Measurements from ENCODE around the gene CHD2.
"Not testable (repeated sequence)": the region's sequence is repeated elsewhere in the genome, so short reads cannot be mapped to it uniquely, and the experiment has no call there.

CHD2 gene

DNA sequence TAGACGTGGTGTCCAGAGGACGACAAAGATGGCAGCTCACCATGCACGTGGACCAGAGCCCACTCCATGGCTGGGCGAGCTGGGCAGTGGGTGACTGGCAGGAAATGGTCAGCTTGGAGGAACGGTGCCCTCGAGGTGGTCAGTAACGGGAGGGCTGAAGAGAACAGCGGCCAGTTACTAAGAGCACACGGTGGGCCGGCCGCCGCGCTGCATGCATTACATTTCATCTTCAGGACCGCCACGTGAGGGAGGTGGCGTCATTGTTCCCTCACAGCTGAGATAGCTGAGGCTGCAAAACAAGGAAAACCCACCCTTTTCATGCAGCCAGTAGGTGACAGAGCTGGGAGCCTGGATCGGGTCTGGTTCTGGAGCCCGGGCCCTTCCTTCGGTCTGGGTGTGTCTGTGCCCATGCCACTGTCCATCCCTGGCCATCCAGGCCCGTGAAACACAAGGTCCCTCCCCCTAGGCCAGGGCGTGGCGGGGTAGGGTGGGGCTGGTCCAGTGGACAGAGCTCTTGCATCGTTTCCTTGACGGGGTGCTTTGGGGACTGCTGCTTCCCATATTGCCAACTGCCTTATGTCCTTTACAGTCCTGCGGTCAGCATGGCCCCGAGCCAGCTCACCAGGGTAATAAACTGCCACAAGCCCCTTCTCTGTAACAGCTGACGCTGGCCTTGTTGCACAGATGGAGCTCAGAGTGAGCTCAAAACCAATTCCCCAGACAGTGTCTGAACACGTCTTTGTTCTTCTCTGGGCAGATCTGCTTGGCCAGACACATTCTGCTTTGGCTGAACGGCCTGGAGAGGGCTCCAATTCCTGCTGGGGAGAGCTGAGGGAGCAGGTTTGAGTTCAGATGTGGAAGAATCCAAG is 137.1 kb downstream of the CHD2 start:
- H3K27me3 ChIP-seq (ENCODE audit: control insufficient read depth in 1 of 2, insufficient read depth in 2 of 2, low read length in 2 of 2): no peaks in the 10 kb centered on the region
- H3K9ac ChIP-seq (ENCODE audit: low read depth in 1 of 2, low read length in 2 of 2): no peak overlapping the region
- H3K27ac ChIP-seq (ENCODE audit: low read depth, low read length): no peak overlapping the region
- H3K36me3 ChIP-seq (ENCODE audit: control insufficient read depth in 1 of 2, insufficient read depth in 2 of 2, low read length in 2 of 2): no peaks in the 10 kb centered on the region
- H3K9me3 ChIP-seq (ENCODE audit: control insufficient read depth in 1 of 2, low read length in 2 of 2): no peaks in the 10 kb centered on the region
- H3K4me1 ChIP-seq (ENCODE audit: control insufficient read depth in 1 of 2, insufficient read depth in 2 of 2, low read length in 2 of 2): peaks cover 0 to 5% of the 10 kb centered on the region in 2 donors
- H3K4me3 ChIP-seq (ENCODE audit: low read depth in 1 of 2, low read length in 2 of 2): no peak overlapping the region

DNA sequence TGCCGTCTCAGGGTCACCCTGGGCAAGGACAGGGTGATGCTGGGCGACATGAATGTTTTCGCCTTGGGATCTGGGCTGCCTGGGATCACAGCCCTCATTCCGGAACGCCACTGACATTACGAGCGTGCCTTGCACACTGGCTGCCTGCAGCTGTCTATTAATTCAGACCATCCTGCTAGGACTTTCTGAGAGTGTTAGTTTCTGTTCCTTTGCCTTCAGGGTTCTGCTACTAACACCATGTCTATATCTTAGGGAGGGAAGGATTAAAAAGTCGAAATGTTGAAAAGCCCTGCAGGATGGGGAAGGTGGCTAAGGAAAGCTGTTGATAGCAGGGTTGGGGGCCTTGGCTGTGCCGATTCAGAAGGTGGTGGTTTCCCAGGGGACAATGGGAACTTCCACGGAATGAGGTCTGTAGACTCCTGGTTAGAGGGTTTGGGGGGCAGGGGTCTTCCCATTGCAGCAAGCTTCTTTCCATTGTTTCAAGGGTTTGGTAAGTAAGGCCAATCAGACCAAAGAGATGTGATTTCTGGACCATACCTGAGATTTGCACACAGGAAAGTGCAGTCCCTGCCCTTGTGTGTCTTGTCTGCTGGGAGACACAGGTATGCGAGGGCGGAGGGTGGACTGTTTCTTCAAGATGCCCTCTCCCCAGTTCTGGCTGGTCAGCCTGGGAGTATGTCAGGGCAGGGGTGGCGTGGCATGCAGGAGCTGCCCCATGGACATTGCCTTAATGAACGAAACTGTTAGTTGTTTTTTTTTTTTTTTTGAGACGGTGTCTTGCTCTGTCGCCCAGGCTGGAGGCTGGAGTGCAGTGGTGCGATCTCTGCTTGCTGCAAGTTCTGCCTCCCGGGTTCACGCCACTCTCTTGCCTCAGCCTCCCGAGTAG is 137.9 kb downstream of the CHD2 start:
- Histone ChIP-seq H3K4me3 (ENCODE audit: low read depth in 1 of 2, low read length in 2 of 2) (no peak overlapping the region), H3K27me3 (ENCODE audit: control insufficient read depth in 1 of 2, insufficient read depth in 2 of 2, low read length in 2 of 2) (no peaks in the 10 kb centered on the region), H3K9me3 (ENCODE audit: control insufficient read depth in 1 of 2, low read length in 2 of 2) (no peaks in the 10 kb centered on the region), H3K9ac (ENCODE audit: low read depth in 1 of 2, low read length in 2 of 2) (no peak overlapping the region), H3K4me1 (ENCODE audit: control insufficient read depth in 1 of 2, insufficient read depth in 2 of 2, low read length in 2 of 2) (peaks cover 0 to 5% of the 10 kb centered on the region in 2 donors), H3K27ac (ENCODE audit: low read depth, low read length) (no peak overlapping the region), H3K36me3 (ENCODE audit: control insufficient read depth in 1 of 2, insufficient read depth in 2 of 2, low read length in 2 of 2) (no peaks in the 10 kb centered on the region)

DNA sequence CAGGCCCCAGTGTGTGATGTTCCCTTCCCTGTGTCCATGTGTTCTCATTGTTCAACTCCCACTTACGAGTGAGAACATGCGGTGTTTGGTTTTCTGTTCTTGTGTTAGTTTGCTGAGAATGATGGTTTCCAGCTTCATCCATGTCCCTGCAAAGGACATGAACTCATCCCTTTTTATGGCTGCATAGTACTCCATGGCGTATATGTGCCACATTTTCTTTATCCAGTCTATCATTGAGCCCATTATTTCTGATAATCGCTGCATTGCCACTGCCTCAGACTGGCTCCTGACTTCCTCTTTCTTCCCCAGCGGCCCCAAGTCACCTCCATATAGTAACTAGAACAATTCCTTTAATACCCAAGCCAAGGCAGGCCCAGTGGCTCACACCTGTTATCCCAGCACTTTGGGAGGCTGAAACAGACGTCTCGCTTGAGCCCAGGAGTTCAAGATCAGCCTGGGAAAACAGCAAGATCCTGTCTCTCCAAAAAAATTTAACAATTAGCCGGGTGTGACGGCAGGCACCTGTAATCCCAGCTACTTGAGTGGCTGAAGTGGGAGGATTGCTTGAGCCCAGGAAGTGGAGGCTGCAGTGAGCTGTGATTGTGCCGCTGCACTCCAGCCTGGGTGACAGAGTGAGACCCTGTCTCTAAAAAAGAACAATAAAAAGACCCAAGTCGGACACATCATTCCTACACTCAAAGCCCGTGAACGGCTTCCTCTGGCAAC is 139.6 kb downstream of the CHD2 start:
- H3K9ac ChIP-seq (ENCODE audit: low read depth in 1 of 2, low read length in 2 of 2): not testable (repeated sequence)

DNA sequence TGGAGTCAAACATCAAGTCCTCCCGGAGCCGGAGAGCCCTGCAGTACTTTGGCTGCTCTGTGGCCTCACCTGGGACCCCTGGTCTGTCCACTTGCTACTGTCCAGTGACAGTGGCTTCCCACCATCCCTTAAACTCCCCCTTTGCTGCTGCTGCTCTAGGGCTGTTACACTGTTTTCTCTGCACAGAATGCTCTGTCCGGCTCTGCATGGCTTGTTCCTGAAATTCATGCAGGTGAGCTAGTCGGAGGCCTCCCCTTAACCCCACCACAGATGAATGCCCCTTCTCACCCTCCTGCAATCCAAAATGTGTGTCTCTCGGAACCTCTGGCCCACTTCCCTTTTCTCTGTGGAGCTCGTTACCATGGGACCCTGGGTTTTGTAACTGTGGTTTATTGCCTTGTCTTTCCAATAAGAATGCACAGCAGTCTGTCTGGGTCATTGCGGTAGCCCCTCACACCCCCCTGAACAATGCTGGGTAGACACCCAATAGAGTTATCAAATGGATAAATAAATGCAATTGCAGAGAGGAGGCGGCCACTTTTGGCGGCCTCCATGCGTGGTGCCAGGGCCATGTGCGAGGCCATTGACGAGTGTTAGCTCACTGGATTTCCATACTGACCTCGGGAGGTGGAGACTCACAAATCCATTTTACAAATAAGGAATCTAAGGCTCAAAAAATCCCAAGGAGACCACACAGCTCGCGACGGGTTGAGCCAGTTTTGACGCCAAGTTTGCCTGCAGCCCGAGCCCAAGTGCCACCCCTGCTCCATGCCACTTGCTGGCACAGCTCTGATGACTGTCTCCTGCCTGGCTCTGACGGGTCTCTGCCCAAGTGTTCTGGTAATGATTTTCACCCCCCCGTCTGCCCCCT is 140.4 kb downstream of the CHD2 start:
- Histone ChIP-seq H3K9ac (ENCODE audit: low read depth in 1 of 2, low read length in 2 of 2) (no peak overlapping the region), H3K27me3 (ENCODE audit: control insufficient read depth in 1 of 2, insufficient read depth in 2 of 2, low read length in 2 of 2) (no peaks in the 10 kb centered on the region), H3K27ac (ENCODE audit: low read depth, low read length) (no peak overlapping the region), H3K9me3 (ENCODE audit: control insufficient read depth in 1 of 2, low read length in 2 of 2) (no peaks in the 10 kb centered on the region), H3K36me3 (ENCODE audit: control insufficient read depth in 1 of 2, insufficient read depth in 2 of 2, low read length in 2 of 2) (no peaks in the 10 kb centered on the region), H3K4me3 (ENCODE audit: low read depth in 1 of 2, low read length in 2 of 2) (no peak overlapping the region), H3K4me1 (ENCODE audit: control insufficient read depth in 1 of 2, insufficient read depth in 2 of 2, low read length in 2 of 2) (peaks cover 0 to 5% of the 10 kb centered on the region in 2 donors)

More for the DNA sequence above, 139.6 kb downstream of the CHD2 start:
- not testable (repeated sequence) for H3K36me3 ChIP-seq (ENCODE audit: control insufficient read depth in 1 of 2, insufficient read depth in 2 of 2, low read length in 2 of 2); H3K4me3 ChIP-seq (ENCODE audit: low read depth in 1 of 2, low read length in 2 of 2); H3K27ac ChIP-seq (ENCODE audit: low read depth, low read length); H3K27me3 ChIP-seq (ENCODE audit: control insufficient read depth in 1 of 2, insufficient read depth in 2 of 2, low read length in 2 of 2); H3K4me1 ChIP-seq (ENCODE audit: control insufficient read depth in 1 of 2, insufficient read depth in 2 of 2, low read length in 2 of 2); H3K9me3 ChIP-seq (ENCODE audit: control insufficient read depth in 1 of 2, low read length in 2 of 2)

DNA sequence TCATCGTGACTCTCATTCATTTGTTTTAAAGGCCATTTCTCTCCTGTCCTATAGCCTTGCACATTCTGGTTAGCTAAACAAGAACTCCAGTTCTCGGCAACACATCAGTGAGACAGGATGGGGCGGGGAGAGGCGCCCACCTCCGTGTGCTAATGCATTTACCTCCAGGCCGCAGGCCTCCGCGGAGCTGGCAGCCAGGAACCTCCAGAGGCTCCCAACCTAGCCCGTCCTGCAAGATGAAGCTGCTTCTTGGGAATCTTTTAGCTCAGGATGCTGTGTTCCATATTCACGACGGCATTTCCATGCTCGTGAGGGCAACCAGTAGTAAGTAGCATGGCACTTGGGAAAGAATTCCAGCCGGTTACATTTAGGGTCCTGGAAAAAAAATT is 141.0 kb downstream of the CHD2 start:
- Histone ChIP-seq H3K9ac (ENCODE audit: low read depth in 1 of 2, low read length in 2 of 2) (no peak overlapping the region), H3K36me3 (ENCODE audit: control insufficient read depth in 1 of 2, insufficient read depth in 2 of 2, low read length in 2 of 2) (no peaks in the 10 kb centered on the region), H3K9me3 (ENCODE audit: control insufficient read depth in 1 of 2, low read length in 2 of 2) (peaks cover 0 to 1% of the 10 kb centered on the region in 2 donors), H3K27ac (ENCODE audit: low read depth, low read length) (no peak overlapping the region), H3K4me1 (ENCODE audit: control insufficient read depth in 1 of 2, insufficient read depth in 2 of 2, low read length in 2 of 2) (peaks cover 0 to 5% of the 10 kb centered on the region in 2 donors), H3K27me3 (ENCODE audit: control insufficient read depth in 1 of 2, insufficient read depth in 2 of 2, low read length in 2 of 2) (no peaks in the 10 kb centered on the region), H3K4me3 (ENCODE audit: low read depth in 1 of 2, low read length in 2 of 2) (no peak overlapping the region)

DNA sequence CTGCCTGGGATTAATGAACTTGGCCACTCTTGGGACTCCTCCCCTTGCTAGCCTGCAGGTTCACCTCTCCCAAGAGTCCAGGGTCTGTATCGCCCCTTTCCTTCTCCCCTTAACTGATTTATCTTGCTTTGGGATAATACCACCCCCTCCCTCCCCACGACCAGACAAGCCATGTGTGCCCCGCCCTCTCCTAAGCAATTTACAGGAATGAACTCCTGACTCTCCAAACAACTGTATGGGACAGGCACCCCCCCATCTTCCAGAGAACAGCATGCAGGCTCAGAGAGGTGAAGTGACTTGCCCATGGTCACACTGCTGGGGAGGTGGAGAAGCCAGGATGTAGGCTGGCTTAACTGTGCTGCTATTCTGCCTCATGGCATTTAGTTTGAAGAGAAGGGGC is 142.1 kb downstream of the CHD2 start:
- no peaks in the 10 kb centered on the region for H3K36me3 ChIP-seq (ENCODE audit: control insufficient read depth in 1 of 2, insufficient read depth in 2 of 2, low read length in 2 of 2)
- H3K27ac ChIP-seq (ENCODE audit: low read depth, low read length): no peak overlapping the region
- no peak overlapping the region for H3K9ac ChIP-seq (ENCODE audit: low read depth in 1 of 2, low read length in 2 of 2)
- peaks cover 0 to 2% of the 10 kb centered on the region in 2 donors for H3K4me1 ChIP-seq (ENCODE audit: control insufficient read depth in 1 of 2, insufficient read depth in 2 of 2, low read length in 2 of 2)
- no peak overlapping the region for H3K4me3 ChIP-seq (ENCODE audit: low read depth in 1 of 2, low read length in 2 of 2)
- H3K27me3 ChIP-seq (ENCODE audit: control insufficient read depth in 1 of 2, insufficient read depth in 2 of 2, low read length in 2 of 2): no peaks in the 10 kb centered on the region
- H3K9me3 ChIP-seq (ENCODE audit: control insufficient read depth in 1 of 2, low read length in 2 of 2): peaks cover 4 to 5% of the 10 kb centered on the region in 2 donors

DNA sequence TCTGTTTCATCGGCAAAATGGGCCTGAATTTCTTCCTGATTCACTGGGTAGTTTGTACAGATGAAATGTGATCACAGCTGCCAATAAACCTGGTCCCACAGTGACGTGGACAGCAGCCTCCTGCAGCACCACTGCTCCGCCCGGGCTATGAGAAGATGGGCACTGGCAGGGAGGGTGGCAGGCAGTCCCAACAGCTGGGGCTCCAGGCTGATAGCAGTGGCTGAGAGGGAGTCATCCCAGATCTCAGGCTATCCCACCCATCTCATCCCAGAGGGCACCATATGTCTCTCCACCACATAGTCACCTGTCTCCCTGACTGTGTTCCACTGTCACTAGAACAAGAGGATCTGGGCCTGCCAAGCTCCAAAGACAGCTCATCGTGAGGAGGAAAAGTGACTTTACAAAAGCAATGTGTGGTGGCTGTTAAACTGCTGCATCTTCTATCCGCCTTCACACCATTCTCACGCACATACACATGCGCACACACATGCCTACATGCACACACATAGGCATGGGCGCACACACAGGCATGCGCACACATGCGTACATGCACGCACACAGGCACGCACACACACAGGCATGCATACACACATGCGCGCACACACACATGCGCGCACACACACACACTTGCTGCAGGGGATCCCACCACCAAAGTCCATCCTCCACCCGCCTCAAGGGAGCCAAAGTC is 142.7 kb downstream of the CHD2 start:
- Histone ChIP-seq H3K36me3 (ENCODE audit: control insufficient read depth in 1 of 2, insufficient read depth in 2 of 2, low read length in 2 of 2) (no peaks in the 10 kb centered on the region), H3K9ac (ENCODE audit: low read depth in 1 of 2, low read length in 2 of 2) (no peak overlapping the region), H3K27me3 (ENCODE audit: control insufficient read depth in 1 of 2, insufficient read depth in 2 of 2, low read length in 2 of 2) (no peaks in the 10 kb centered on the region), H3K9me3 (ENCODE audit: control insufficient read depth in 1 of 2, low read length in 2 of 2) (peaks cover 4 to 5% of the 10 kb centered on the region in 2 donors), H3K4me3 (ENCODE audit: low read depth in 1 of 2, low read length in 2 of 2) (no peak overlapping the region), H3K27ac (ENCODE audit: low read depth, low read length) (no peak overlapping the region), H3K4me1 (ENCODE audit: control insufficient read depth in 1 of 2, insufficient read depth in 2 of 2, low read length in 2 of 2) (no peaks in the 10 kb centered on the region)

DNA sequence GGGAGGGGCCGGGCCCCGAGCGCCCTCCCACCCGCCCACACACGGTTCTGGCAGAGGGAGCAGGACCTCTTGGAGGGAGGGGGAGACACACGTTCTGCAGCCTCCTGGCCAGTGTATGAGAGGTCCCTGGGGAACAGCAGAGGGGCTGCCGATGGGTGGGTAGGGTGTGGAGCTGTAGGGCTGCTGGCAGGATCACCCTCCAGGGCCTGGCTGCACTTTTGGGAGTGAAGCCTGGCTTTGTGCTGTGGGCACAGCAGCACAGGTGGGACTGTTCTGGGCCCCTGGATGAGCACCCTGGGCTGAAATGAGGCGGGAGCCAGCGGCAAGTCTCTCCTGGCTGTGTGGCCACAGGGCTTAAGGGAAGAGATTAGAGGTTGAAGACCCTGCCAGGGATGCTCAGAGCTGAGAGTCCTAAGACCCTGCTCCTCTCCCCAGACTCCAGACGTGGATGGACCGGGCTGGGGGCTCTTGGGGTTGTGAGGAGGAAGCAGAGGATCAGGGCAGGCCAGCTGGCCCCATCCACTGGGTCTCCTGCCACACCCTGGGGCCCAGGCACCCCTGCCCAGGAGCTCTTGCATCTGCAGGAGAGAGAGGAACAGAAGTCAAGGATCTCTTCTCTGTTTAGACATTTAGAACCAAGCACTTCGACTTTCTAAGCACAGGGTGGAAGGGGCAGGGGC is 143.6 kb downstream of the CHD2 start:
- Histone ChIP-seq H3K27ac (ENCODE audit: low read depth, low read length) (no peak overlapping the region), H3K4me3 (ENCODE audit: low read depth in 1 of 2, low read length in 2 of 2) (no peak overlapping the region), H3K36me3 (ENCODE audit: control insufficient read depth in 1 of 2, insufficient read depth in 2 of 2, low read length in 2 of 2) (no peaks in the 10 kb centered on the region), H3K9me3 (ENCODE audit: control insufficient read depth in 1 of 2, low read length in 2 of 2) (peaks cover 4 to 5% of the 10 kb centered on the region in 2 donors), H3K4me1 (ENCODE audit: control insufficient read depth in 1 of 2, insufficient read depth in 2 of 2, low read length in 2 of 2) (no peaks in the 10 kb centered on the region), H3K9ac (ENCODE audit: low read depth in 1 of 2, low read length in 2 of 2) (no peak overlapping the region), H3K27me3 (ENCODE audit: control insufficient read depth in 1 of 2, insufficient read depth in 2 of 2, low read length in 2 of 2) (no peaks in the 10 kb centered on the region)
